HG02885 (cell line): Measurements from ENCODE around the gene SIPA1L3.

Source experiments
- ATAC-seq: cut with Tn5 transposase; IDR thresholded peaks from one replicate; pipeline ENCODE4 v1.9.1; 2021; ENCODE audit warnings: mild to moderate bottlenecking; ENCODE audit not compliant: unreplicated experiment, poor library complexity

Gene SIPA1L3

GRCh38 chr19:38197937-38198704 is 291.1 kb downstream of the SIPA1L3 start:
- ATAC-seq: no peak

- ATAC-seq: no peak
Measured at GRCh38 chr19:38199340-38199739, 292.3 kb downstream of the SIPA1L3 start.

GRCh38 chr19:38201731-38202130 is 294.7 kb downstream of the SIPA1L3 start:
- no peak for ATAC-seq

GRCh38 chr19:38202504-38202903 is 295.5 kb downstream of the SIPA1L3 start:
- ATAC-seq: no peak

GRCh38 chr19:38203197-38203596 is 296.2 kb downstream of the SIPA1L3 start:
- no peak for ATAC-seq

- ATAC-seq: no peak
Measured at GRCh38 chr19:38204096-38204495, 297.1 kb downstream of the SIPA1L3 start.

GRCh38 chr19:38204728-38205127 is 297.7 kb downstream of the SIPA1L3 start:
- no peak for ATAC-seq

- ATAC-seq: no peak
Measured at GRCh38 chr19:38206006-38206745, 299.2 kb downstream of the SIPA1L3 start.

GRCh38 chr19:38206928-38207327 is 299.9 kb downstream of the SIPA1L3 start:
- ATAC-seq: no peak

GRCh38 chr19:38207543-38207942 is 300.5 kb downstream of the SIPA1L3 start:
- ATAC-seq: no peak

GRCh38 chr19:38208571-38208970 is 301.6 kb downstream of the SIPA1L3 start:
- ATAC-seq: no peak

GRCh38 chr19:38209152-38209551 is 302.1 kb downstream of the SIPA1L3 start:
- no peak for ATAC-seq

- no peak for ATAC-seq
Measured at GRCh38 chr19:38209671-38210457, 302.9 kb downstream of the SIPA1L3 start.

- no peak for ATAC-seq
Measured at GRCh38 chr19:38210458-38210987, 303.5 kb downstream of the SIPA1L3 start.

GRCh38 chr19:38211151-38211591 is 304.2 kb downstream of the SIPA1L3 start:
- ATAC-seq: no peak

- ATAC-seq: no peak
Measured at GRCh38 chr19:38211766-38212165, 304.8 kb downstream of the SIPA1L3 start.

- no peak for ATAC-seq
Measured at GRCh38 chr19:38213469-38213868, 306.5 kb downstream of the SIPA1L3 start.

GRCh38 chr19:38213911-38214625 is 307.1 kb downstream of the SIPA1L3 start:
- ATAC-seq: peak; percentile 42

- ATAC-seq: no peak
Measured at GRCh38 chr19:38216785-38217641, 310.0 kb downstream of the SIPA1L3 start.
